Measurements from ENCODE around the gene CBX3. TPM values are rescaled to one million over a fixed set of nuclear protein-coding genes. Genes with fewer than 3 reads are reported as not detected.

The CBX3 gene
- total and polyA plus RNA-seq, 2 of the 8 experiments (the other 6 are each of a cell fraction or from before 2014, with no cell fraction given) = 71.3 to 258 TPM

- TF ChIP-seq BCL11A (IDR thresholded peaks at IDR 0.05; ENCODE audit: low read depth in 2 of 2, low read length in 2 of 2) (peak in 1 of 2 experiments; percentile 24), EP300 (IDR thresholded peaks at IDR 0.05; ENCODE audit: borderline replicate concordance in 1 of 2, low read depth in 2 of 2, low read length in 2 of 2) (peak; percentile 80 to 94), NANOG (IDR thresholded peaks at IDR 0.05; ENCODE audit: insufficient read depth, low read depth, low read length, poor library complexity, severe bottlenecking) (peak; percentile 92), KDM1A (IDR thresholded peaks at IDR 0.05; ENCODE audit: borderline replicate concordance, low read length) (peak; percentile 58; the same call in 1 of the 2 replicates), SIN3A (conservative IDR thresholded peaks at IDR 0.05 in 1 of 2, IDR thresholded peaks at IDR 0.05 in 1 of 2; ENCODE audit: low read depth in 1 of 2, low read length in 2 of 2) (0 out of 4 replicates have a peak, but pooled peaks have one; percentile 23 to 44), POLR2A (IDR thresholded peaks at IDR 0.05; ENCODE audit: control extremely low read depth in 1 of 2, low read depth in 2 of 2, low read length in 2 of 2) (peak; percentile 35 to 59), RXRA (IDR thresholded peaks at IDR 0.05; ENCODE audit: insufficient read depth, low read depth, low read length) (0 out of 2 replicates have a peak, but pooled peaks have one; percentile 28), E2F6 (IDR thresholded peaks at IDR 0.05) (no peak), CEBPB (IDR thresholded peaks at IDR 0.05; ENCODE audit: low read depth, low read length) (no peak), POLR2AphosphoS5 (IDR thresholded peaks at IDR 0.05; ENCODE audit: low read depth, low read length) (peak; percentile 31; the same call in 1 of the 2 replicates)
Observed at GRCh38 chr7:26153823-26154783, 47.4 kb upstream of the CBX3 start (continued).

Measured in H1 (cell line).